ENCODE data around the gene ANKRD11. TPM values are rescaled to one million over a fixed set of nuclear protein-coding genes. Genes with fewer than 3 reads are reported as not detected.

ANKRD11 gene
- total RNA-seq, 2 experiments from 2014 or later = 126 to 133 TPM

DNA sequence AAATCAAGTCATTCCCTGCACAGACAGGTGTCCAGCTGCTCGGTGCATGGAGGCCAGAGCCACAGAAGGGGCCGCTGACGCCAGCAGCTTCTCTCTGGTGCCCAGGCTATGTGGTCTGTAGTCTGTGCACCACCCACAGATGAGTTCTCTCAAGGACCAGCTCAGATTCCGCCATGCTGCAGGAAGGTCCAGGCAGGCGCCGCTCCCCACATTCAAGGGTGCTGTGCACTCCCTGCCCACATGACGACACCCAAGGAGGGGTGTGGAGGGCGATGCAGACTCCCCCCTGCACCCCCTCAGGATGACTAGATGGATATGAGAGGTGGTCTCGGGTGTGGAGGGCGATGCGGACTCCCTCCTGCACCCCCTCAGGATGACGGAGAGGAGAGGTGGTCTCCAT is 119.0 kb downstream of the ANKRD11 start:
- DNase-seq = no peak
- Mint-ChIP-seq H3K4me3 (no peak overlapping the region), H3K9me3 (peaks cover 3% of the 10 kb centered on the region), H3K27me3 (no peaks in the 10 kb centered on the region), H3K36me3 (peaks cover 18% of the 10 kb centered on the region), H3K4me1 (ENCODE audit: low read depth) (peaks cover 73% of the 10 kb centered on the region), H3K27ac (no peak overlapping the region)
- ChIA-PET CTCF (interaction anchor here (1.0 kb wide), 1 partner anchor 55 kb away, joined by 3 read pairs; no protein-coding TSS in a partner anchor), POLR2A (no interaction called here)
- intact Hi-C loops (cut with micrococcal nuclease) = no loop called here

DNA sequence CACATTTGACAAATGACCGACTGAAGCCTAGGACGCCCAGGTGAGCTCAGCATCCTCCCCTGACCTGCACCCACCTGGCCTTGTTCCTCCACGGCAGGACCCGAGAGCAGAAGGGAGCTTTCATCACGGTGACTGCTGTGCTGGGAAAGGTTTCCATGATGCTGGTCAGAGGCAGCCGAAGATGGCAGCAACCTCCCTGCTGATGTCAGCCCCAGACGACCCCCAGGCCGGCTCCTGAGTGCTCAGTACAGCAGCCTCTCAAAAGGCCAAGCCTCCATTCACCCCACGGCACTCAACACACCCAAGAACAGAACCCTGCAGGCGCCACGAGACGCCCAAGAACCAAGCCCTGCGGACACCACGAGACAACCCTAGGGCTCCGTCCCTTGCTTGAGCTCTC is 119.8 kb downstream of the ANKRD11 start:
- CTCF ChIA-PET = no interaction called here
- Mint-ChIP-seq H3K27ac (peak overlapping the region; percentile 23), H3K9me3 (no peaks in the 10 kb centered on the region), H3K27me3 (no peaks in the 10 kb centered on the region), H3K4me1 (ENCODE audit: low read depth) (peaks cover 75% of the 10 kb centered on the region), H3K4me3 (no peak overlapping the region), H3K36me3 (peaks cover 12% of the 10 kb centered on the region)
- no peak for DNase-seq
- intact Hi-C loops (cut with micrococcal nuclease) = no loop called here
- POLR2A ChIA-PET = no interaction called here

DNA sequence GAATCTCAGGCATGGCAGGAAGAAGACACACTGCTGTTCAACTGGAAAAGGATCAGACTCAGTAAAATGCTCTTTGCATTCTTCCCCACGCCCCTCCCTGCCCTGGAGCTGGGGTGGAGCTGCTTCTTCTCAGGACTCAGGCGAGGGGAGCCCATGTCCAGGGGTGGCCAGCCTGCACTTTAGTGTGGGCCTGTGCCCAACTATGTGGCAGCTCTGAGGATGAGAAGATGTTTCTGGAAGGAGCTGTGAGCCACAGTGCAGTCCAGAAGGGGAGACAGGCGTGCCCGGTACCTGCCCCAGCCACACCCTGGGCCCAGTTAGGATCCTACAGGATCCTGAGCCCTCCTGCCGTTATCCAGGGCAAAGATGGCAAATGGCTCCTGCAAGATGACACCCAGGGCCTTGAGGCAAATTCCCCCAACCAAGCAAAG is 120.3 kb downstream of the ANKRD11 start:
- CTCF ChIA-PET = no interaction called here

DNA sequence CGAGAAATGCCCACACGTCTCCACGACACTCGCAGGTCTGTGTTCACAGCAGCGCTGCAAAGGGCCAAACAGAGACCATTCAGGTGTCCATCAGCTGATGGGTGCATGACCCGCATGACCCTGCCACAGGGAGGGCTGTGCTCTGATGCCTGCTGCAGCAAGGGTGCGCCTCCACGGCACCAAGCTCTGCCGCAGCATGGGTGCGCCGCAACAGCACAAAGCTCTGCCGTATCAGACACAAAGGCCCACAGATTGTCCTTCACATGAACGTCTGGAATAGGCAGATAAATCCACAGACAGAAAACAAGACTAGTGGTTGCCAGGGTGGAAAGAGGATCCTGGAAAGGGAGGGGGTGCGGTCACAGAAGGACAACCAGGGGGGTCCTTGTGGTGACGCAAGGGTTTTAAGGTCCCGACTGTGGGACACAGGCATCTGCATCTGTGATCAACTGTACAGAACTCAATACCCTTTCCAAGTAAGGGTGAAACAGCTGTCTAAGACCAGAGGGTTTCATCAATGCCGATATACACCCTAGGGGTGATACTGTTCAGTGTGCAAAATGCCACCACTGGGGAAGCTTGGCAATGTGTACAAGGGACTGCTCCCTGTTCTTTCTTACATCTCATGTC is 121.0 kb downstream of the ANKRD11 start:
- no peak overlapping the region for H3K4me3 Mint-ChIP-seq
- CTCF ChIA-PET = no interaction called here
- peaks cover 81% of the 10 kb centered on the region for H3K4me1 Mint-ChIP-seq (ENCODE audit: low read depth)

More for the DNA sequence above, 120.3 kb downstream of the ANKRD11 start:
- DNase-seq = no peak
- intact Hi-C loops (cut with micrococcal nuclease) = no loop called here
- Mint-ChIP-seq H3K36me3 (peaks cover 12% of the 10 kb centered on the region), H3K4me1 (ENCODE audit: low read depth) (peaks cover 79% of the 10 kb centered on the region), H3K4me3 (no peak overlapping the region), H3K27me3 (no peaks in the 10 kb centered on the region), H3K27ac (peak overlapping the region; percentile 23), H3K9me3 (no peaks in the 10 kb centered on the region)
- POLR2A ChIA-PET = no interaction called here

DNA sequence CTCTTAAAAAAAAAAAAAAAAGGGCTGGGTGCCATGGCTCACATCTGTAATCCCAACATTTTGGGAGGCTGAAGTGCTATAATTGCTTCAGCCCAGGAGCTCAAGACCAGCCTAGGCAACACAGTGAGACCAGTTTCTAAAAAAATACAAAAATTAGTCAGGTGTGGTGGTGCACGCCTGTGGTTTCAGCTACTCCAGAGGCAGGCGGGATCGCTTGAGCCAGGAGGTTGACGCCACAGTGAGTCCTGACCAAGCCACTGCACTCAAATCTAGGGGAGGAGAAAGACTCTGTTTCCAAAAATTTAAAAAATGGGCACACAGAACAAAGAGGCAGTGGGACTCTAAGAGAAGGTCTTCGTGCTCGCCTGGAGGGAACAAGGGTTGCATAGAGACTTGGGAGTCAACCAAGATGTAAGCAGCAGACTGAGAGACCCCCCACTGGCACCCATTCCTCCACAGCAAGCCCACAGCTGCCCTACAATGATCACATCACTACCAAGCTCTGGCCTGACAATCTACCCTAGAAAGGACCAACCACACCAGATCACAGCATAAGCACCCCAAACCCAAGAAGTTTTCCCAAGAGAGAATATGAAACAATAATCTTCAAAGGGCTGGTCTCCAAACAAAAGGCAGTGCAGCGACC is 121.6 kb downstream of the ANKRD11 start:
- intact Hi-C loops (cut with micrococcal nuclease) = no loop called here
- POLR2A ChIA-PET = interaction anchor here (0.6 to 0.7 kb wide), 2 partner anchors 43 to 195 kb away, joined by 3 read pairs; no protein-coding TSS in a partner anchor
- Mint-ChIP-seq H3K9me3 (no peaks in the 10 kb centered on the region), H3K27me3 (no peaks in the 10 kb centered on the region), H3K27ac (no peak overlapping the region), H3K36me3 (peaks cover 12% of the 10 kb centered on the region), H3K4me1 (ENCODE audit: low read depth) (peaks cover 84% of the 10 kb centered on the region), H3K4me3 (no peak overlapping the region)
- no peak for DNase-seq
- CTCF ChIA-PET = no interaction called here

More for the DNA sequence above, 121.0 kb downstream of the ANKRD11 start:
- Mint-ChIP-seq H3K27me3 (no peaks in the 10 kb centered on the region), H3K27ac (peak overlapping the region; percentile 49), H3K9me3 (no peaks in the 10 kb centered on the region), H3K36me3 (peaks cover 12% of the 10 kb centered on the region)
- intact Hi-C loops (cut with micrococcal nuclease) = no loop called here
- POLR2A ChIA-PET = no interaction called here
- no peak for DNase-seq

DNA sequence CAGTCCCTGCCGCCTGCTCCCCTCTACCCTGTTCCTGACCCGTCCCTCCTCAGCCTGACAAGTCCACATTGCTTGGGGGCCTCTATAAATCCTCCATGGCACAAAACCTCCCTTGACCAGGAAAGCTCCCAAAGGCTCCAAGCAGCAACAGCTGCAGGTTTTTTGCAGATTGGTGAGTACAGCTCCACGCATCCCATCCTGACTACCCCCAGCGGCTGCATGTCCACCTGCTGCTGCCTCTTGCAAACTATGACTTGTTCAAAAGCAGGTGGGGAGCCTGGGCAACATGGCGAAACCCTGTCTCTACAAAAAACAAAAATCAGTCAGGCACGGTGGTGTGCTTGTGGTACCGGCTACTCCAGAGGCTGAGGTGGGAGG is 122.8 kb downstream of the ANKRD11 start:
- H3K4me3 Mint-ChIP-seq = no peak overlapping the region
- ChIA-PET POLR2A (no interaction called here), CTCF (no interaction called here)

DNA sequence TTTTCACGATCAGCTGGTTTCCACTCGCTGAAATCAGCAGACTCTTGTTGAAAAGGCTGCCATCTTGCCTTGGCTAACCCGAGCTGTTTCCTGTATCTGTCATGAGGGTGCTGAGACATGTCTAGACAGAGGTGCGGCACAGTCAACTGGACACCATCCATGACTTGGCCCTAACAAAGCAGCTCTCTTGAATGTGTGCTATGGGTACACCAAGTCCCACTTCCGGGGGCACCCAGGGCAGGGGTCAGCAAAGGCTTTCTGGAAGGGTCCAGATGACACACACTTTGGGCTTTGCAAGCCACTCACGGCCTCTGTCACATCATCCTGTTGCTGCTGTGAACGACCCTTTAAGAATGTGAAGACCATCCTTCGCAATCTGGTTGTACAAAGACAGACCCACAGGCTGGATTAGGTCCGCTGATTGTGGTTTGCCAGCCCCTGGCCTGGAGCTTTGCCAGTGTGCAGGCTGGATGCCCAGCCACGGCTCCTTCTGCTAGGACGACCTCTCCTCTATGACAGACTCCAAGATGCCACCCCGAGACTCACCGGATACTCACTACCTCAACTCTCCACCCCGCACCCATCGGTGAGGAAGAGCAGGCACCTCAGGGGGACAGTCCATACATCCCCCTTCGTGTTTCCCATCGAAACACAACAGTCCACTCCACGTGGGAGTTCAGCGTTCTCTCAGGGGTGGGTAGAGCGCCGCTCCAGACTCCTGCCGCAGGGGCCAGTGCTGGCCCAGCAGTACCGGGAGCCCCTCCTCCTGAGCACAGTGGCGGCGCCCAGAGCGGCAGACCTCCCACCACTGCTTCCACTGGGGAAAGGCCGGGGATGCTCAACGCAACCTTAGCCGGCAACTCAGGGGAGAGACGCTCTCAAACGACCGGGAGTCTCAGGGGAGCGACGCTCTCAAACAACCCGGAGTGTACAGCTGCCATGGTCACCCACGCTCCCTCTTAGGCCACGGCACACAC is 123.5 kb downstream of the ANKRD11 start:
- Mint-ChIP-seq H3K9me3 (no peaks in the 10 kb centered on the region), H3K27ac (peak overlapping the region; percentile 77), H3K4me1 (ENCODE audit: low read depth) (peaks cover 89% of the 10 kb centered on the region), H3K4me3 (no peak overlapping the region), H3K36me3 (peaks cover 6% of the 10 kb centered on the region), H3K27me3 (no peaks in the 10 kb centered on the region)
- intact Hi-C loops (cut with micrococcal nuclease) = no loop called here
- DNase-seq = no peak
- ChIA-PET POLR2A (interaction anchor here (0.7 to 0.8 kb wide), 2 partner anchors 10 to 123 kb away, joined by 4 read pairs; no protein-coding TSS in a partner anchor), CTCF (no interaction called here)

More for the DNA sequence above, 122.8 kb downstream of the ANKRD11 start:
- Mint-ChIP-seq H3K4me1 (ENCODE audit: low read depth) (peaks cover 84% of the 10 kb centered on the region), H3K9me3 (no peaks in the 10 kb centered on the region), H3K27me3 (no peaks in the 10 kb centered on the region), H3K27ac (peak overlapping the region; percentile 38), H3K36me3 (peaks cover 6% of the 10 kb centered on the region)
- DNase-seq = no peak
- intact Hi-C loops (cut with micrococcal nuclease) = no loop called here

DNA sequence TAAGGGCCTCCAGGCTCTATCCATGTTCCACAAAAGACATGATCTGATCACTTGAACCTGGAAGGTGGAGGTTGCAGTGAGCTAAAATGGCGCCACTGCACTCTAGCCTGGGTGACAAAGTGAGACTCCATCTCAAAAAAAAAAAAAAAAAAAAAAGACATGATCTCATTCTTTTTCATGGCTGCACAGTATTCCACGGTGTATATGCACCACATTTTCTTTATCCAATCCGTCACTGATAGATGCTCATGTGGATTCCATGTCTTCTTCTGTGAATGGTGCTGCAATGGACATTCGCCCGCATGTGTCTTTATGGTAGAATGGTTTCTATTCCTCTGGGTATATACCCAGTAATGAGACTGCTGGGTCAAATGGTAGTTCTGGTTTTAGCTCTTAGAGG is 124.4 kb downstream of the ANKRD11 start:
- Mint-ChIP-seq H3K4me3 (no peak overlapping the region), H3K27me3 (no peaks in the 10 kb centered on the region), H3K36me3 (peaks cover 6% of the 10 kb centered on the region), H3K4me1 (ENCODE audit: low read depth) (peaks cover 90% of the 10 kb centered on the region), H3K9me3 (no peaks in the 10 kb centered on the region), H3K27ac (peak overlapping the region; percentile 77)
- POLR2A ChIA-PET = interaction anchor here (0.7 to 1.2 kb wide), 3 partner anchors 9 to 123 kb away, joined by 3 to 4 read pairs (median 4); no protein-coding TSS in a partner anchor
- CTCF ChIA-PET = no interaction called here
- DNase-seq = no peak
- intact Hi-C loops (cut with micrococcal nuclease) = no loop called here

DNA sequence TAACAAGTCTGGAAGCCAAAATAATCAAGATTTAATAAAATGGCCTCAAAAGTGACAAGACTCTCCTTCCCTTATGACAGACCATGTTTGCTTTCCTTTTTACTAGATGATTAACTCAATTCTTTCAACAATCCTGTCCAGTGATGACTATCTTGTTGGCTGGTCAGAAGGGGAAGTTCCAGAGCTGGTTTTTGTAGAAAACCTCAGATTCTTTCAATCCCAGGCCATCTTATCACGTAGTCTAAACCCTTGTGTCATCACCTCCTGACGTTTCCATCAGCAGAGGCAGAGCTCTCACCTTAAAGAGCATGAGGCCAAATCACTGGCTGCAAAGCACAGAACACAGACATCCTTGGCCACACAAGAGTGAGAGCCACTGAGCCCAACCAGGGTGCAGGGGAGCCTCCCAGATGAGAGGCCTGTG is 125.3 kb downstream of the ANKRD11 start:
- Mint-ChIP-seq H3K4me1 (ENCODE audit: low read depth) (peaks cover 90% of the 10 kb centered on the region), H3K36me3 (peaks cover 9% of the 10 kb centered on the region), H3K9me3 (no peaks in the 10 kb centered on the region), H3K4me3 (no peak overlapping the region), H3K27me3 (no peaks in the 10 kb centered on the region), H3K27ac (peak overlapping the region; percentile 77)
- ChIA-PET CTCF (interaction anchor here (0.6 to 1.5 kb wide), 2 partner anchors 8 to 149 kb away, joined by 3 read pairs; no protein-coding TSS in a partner anchor), POLR2A (interaction anchor here (1.0 to 1.2 kb wide), 4 partner anchors 15 to 124 kb away, joined by 3 to 4 read pairs (median 3); no protein-coding TSS in a partner anchor)
- peak; percentile 31 for DNase-seq
- intact Hi-C loops (cut with micrococcal nuclease) = no loop called here

DNA sequence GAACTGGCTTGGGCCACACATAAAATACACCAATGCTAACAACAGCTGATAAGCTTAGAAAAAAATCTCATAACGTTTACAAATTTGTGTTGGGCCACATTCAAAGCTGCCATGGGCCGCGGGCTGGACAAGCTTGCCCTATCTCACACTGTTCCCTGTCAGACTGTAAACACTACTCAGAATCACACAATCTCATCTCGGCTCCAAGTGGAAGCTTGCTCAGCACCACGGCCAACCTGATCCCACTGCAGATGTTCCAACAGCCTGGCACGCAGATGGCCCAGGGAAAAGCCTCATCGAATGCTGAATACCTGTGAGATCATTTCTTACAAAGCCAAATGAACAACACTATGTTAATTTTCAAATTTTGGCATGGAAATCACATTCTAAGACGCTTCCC is 125.8 kb downstream of the ANKRD11 start:
- no peak for DNase-seq
- no peak overlapping the region for H3K4me3 Mint-ChIP-seq
- H3K9me3 Mint-ChIP-seq = no peaks in the 10 kb centered on the region
- intact Hi-C loops (cut with micrococcal nuclease) = no loop called here
- H3K27ac Mint-ChIP-seq = peak overlapping the region; percentile 77
- POLR2A ChIA-PET = interaction anchor here (1.0 to 1.2 kb wide), 4 partner anchors 15 to 125 kb away, joined by 3 to 4 read pairs (median 3); no protein-coding TSS in a partner anchor
- H3K27me3 Mint-ChIP-seq = no peaks in the 10 kb centered on the region
- peaks cover 11% of the 10 kb centered on the region for H3K36me3 Mint-ChIP-seq
- CTCF ChIA-PET = interaction anchor here (0.6 to 1.5 kb wide), 2 partner anchors 8 to 150 kb away, joined by 3 read pairs; no protein-coding TSS in a partner anchor
- peaks cover 90% of the 10 kb centered on the region for H3K4me1 Mint-ChIP-seq (ENCODE audit: low read depth)

DNA sequence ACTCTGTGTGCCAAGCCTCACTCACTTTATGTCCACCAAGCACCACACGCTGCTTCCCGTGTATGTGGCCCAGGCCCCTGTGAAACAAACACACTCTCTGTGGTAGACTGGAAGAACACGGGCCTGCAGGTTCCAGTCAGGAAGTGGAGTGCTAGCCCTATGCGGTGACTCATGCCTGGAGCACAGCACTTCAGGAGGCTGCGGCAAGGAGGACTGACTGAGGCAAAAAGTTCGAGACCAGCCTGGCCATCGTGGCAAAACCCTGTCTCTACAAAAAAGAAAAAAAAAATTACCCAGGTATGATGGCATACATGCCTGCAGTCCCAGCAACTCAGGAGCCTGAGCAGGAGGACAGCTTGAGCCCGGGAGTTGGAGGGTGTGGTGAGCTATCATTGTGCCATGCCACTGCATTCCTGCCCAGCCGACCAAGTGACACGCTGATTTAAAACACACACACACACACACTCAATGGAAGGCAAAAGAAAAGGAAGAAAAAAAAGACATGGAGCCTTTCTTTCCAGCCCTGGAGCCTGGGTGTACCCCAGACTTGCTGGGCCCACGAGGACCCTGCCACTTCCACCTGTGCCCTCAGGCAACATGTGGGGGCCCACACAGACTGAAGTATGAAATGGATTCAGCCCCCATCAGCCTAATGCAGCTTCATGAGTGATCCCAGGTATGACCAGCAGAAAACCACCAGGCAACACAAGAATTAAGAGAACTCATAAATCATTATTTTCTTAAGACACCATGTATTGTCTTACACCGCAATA is 126.6 kb downstream of the ANKRD11 start:
- ChIA-PET CTCF (interaction anchor here (0.7 to 1.5 kb wide), 2 partner anchors 9 to 30 kb away, joined by 3 read pairs; no protein-coding TSS in a partner anchor), POLR2A (interaction anchor here (0.6 to 1.3 kb wide), 3 partner anchors 13 to 143 kb away, joined by 3 to 4 read pairs (median 3); no protein-coding TSS in a partner anchor)
- Mint-ChIP-seq H3K4me3 (no peak overlapping the region), H3K9me3 (no peaks in the 10 kb centered on the region), H3K4me1 (ENCODE audit: low read depth) (peaks cover 91% of the 10 kb centered on the region), H3K36me3 (peaks cover 13% of the 10 kb centered on the region), H3K27ac (peak overlapping the region; percentile 77), H3K27me3 (no peaks in the 10 kb centered on the region)
- intact Hi-C loops (cut with micrococcal nuclease) = loop anchor here (2.0 kb wide), 1 partner anchor 45 kb away; no protein-coding TSS in a partner anchor
- peak; percentile 71 for DNase-seq
